Prostate gland (tissue), 2 donors: ENCODE data around the gene OR2C1.

Source experiments
- POLR2A ChIP-seq: fragments of 450-650 bp; IDR thresholded peaks from one replicate; pipeline ENCODE4 v1.6.1; 2016; ENCODE audit warnings: antibody characterized with exemption, mild to moderate bottlenecking
- POLR2AphosphoS5 ChIP-seq: sonication (generic); formaldehyde crosslinking; IDR thresholded peaks from one replicate; pipeline ENCODE4 v1.6.1; 2017; ENCODE audit warnings: antibody characterized with exemption
- TF ChIP-seq, protein P1 (sequence below), 4 experiments: fragments of 200-600 bp in 2 of 4; fragments of 450-650 bp in 2 of 4; sonication (generic) in 2 of 4; IDR thresholded peaks; 1 replicate in 3 of 4; 2 replicates in 1 of 4; pipeline ENCODE4 v1.5.1; 2016 to 2019; ENCODE audit warnings: antibody characterized with exemption in 4 of 4, mild to moderate bottlenecking in 2 of 4, moderate library complexity in 2 of 4

DNA sequence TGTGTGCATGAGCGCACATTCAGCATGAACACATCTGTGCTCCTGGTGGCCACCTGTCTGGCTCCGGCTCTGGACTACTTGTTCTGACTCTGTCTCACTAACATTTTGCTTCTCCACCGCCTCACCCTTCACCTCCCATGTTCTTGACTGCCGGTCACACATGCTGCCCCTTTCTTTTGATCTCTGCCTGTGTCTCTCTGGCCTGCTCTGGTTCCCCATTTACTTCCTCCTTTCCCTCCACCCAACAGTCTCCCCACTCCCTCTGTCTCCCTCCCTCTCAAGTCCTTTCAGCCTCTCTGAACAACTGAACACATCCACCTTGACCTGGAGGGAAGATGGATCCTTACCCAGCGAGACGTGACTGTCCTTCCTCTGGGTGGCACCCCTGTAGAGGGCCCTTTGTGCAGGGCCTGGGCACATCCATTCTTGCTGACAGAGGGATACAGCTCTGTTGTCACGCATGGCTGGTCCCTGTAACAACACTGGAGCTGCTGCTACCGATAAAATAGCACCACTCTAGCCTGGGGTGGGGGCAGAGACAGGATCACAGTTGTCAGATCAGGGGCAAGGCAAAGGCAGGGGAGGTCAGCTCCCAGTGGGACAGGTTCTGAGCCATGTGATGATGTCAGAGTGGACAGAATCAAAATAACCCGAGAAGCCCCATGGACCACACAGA lies 34.1 kb downstream of the OR2C1 start:
- TF ChIP-seq POLR2A, result no peak
- TF ChIP-seq POLR2AphosphoS5, result no peak
- TF ChIP-seq, protein P1, sequence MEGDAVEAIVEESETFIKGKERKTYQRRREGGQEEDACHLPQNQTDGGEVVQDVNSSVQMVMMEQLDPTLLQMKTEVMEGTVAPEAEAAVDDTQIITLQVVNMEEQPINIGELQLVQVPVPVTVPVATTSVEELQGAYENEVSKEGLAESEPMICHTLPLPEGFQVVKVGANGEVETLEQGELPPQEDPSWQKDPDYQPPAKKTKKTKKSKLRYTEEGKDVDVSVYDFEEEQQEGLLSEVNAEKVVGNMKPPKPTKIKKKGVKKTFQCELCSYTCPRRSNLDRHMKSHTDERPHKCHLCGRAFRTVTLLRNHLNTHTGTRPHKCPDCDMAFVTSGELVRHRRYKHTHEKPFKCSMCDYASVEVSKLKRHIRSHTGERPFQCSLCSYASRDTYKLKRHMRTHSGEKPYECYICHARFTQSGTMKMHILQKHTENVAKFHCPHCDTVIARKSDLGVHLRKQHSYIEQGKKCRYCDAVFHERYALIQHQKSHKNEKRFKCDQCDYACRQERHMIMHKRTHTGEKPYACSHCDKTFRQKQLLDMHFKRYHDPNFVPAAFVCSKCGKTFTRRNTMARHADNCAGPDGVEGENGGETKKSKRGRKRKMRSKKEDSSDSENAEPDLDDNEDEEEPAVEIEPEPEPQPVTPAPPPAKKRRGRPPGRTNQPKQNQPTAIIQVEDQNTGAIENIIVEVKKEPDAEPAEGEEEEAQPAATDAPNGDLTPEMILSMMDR (IDR thresholded peaks at IDR 0.05), result no peak
